ENCODE measurements around the gene CD300H.

- TF ChIP-seq CTCF (IDR thresholded peaks at IDR 0.05 in 2 of 3, conservative IDR thresholded peaks at IDR 0.05 in 1 of 3; ENCODE audit: borderline replicate concordance in 1 of 3, insufficient read depth in 1 of 3, low read depth in 2 of 3, low read length in 2 of 3) (no peak), REST (IDR thresholded peaks at IDR 0.05; ENCODE audit: low read depth) (no peak), EZH2phosphoT487 (IDR thresholded peaks at IDR 0.05; ENCODE audit: borderline replicate concordance) (no peak), POLR2A (IDR thresholded peaks at IDR 0.05; ENCODE audit: borderline replicate concordance, extremely low read depth, insufficient read depth, insufficient read length) (no peak), JUND (IDR thresholded peaks at IDR 0.05) (no peak), SP1 (IDR thresholded peaks at IDR 0.05; ENCODE audit: low read depth) (no peak)
Observed at GRCh38 chr17:74526681-74527080, 40.6 kb downstream of the CD300H start.

Data from HCT116 (cell line).